Thoracic aorta (tissue), 2 donors: ENCODE data around the gene ARHGEF5. TPM values are rescaled to one million over a fixed set of nuclear protein-coding genes. Genes with fewer than 3 reads are reported as not detected.

Source experiments
- ATAC-seq: fragments of 150-250 bp; one replicate; pipeline ENCODE4 v1.8.0; 2017; ENCODE audit warnings: low read depth; ENCODE audit not compliant: insufficient number of reproducible peaks, low FRiP score
- DNase-seq: peaks from one replicate; pipeline ENCODE4 v3.0.0-alpha.2; 2020; ENCODE audit warnings: low spot score
- H3K27ac ChIP-seq, 2 donors: fragments of 200-600 bp; sonication (generic); 1 replicate in 1 of 2; 2 replicates in 1 of 2; pipeline ENCODE4 v1.5.1; 2016; ENCODE audit warnings: mild to moderate bottlenecking in 2 of 2, moderate library complexity in 2 of 2
- H3K27me3 ChIP-seq: fragments of 200-600 bp; sonication (generic); replicated peaks from 2 replicates; pipeline ENCODE4 v1.6.0; 2016; ENCODE audit warnings: mild to moderate bottlenecking; ENCODE audit not compliant: insufficient read depth
- H3K36me3 ChIP-seq: fragments of 200-600 bp; sonication (generic); one replicate; pipeline ENCODE4 v1.5.1; 2016
- H3K4me1 ChIP-seq, 2 donors: fragments of 200-600 bp; sonication (generic); 1 replicate in 1 of 2; 2 replicates in 1 of 2; pipeline versions ENCODE4 v1.5.1 to v1.6.0; 2016; ENCODE audit warnings: low read depth in 2 of 2, mild to moderate bottlenecking in 1 of 2; ENCODE audit not compliant: control insufficient read depth in 1 of 2
- H3K4me3 ChIP-seq: fragments of 200-600 bp; sonication (generic); 2 replicates; pipeline ENCODE4 v1.5.1; 2016; ENCODE audit warnings: mild to moderate bottlenecking
- H3K9me3 ChIP-seq: fragments of 200-600 bp; sonication (generic); 2 replicates; pipeline ENCODE4 v1.5.1; 2016
- CTCF ChIP-seq: fragments of 200-600 bp; sonication (generic); IDR thresholded peaks from one replicate; pipeline ENCODE4 v1.5.1; 2019; ENCODE audit warnings: antibody characterized with exemption
- total RNA-seq, 2 donors: library from RNA; depleted of rRNA; stranded (reverse); fragments of >200 nt; gene quantifications; one replicate each; pipeline versions ENCODE4 v1.1.0 to v1.2.3, GENCODE V29; 2016

ARHGEF5 gene
- total RNA-seq, 2 donors from 2014 or later: 6.8 to 10.4 TPM

GRCh38 chr7:144404946-144405345 is 49.7 kb downstream of the ARHGEF5 start:
- ATAC-seq: no peak

GRCh38 chr7:144407266-144407931 is 52.2 kb downstream of the ARHGEF5 start:
- no peak for TF ChIP-seq CTCF
- Histone ChIP-seq H3K27me3 (no peaks in the 10 kb centered on the region), H3K4me1 (no peaks in the 10 kb centered on the region), H3K27ac (no peak overlapping the region), H3K9me3 (no peaks in the 10 kb centered on the region), H3K36me3 (no peaks in the 10 kb centered on the region), H3K4me3 (no peak overlapping the region)
- no peak for ATAC-seq
- no peak for DNase-seq

More at GRCh38 chr7:144404946-144405345, 49.7 kb downstream of the ARHGEF5 start:
- Histone ChIP-seq H3K4me1 (no peaks in the 10 kb centered on the region), H3K36me3 (no peaks in the 10 kb centered on the region), H3K27me3 (no peaks in the 10 kb centered on the region), H3K27ac (no peak overlapping the region), H3K9me3 (no peaks in the 10 kb centered on the region), H3K4me3 (no peak overlapping the region)
- no peak for TF ChIP-seq CTCF
- DNase-seq: no peak

- DNase-seq (no peak), ATAC-seq (no peak)
- no peak for TF ChIP-seq CTCF
- Histone ChIP-seq H3K4me1 (no peaks in the 10 kb centered on the region), H3K27me3 (no peaks in the 10 kb centered on the region), H3K9me3 (no peaks in the 10 kb centered on the region), H3K27ac (no peak overlapping the region), H3K4me3 (no peak overlapping the region), H3K36me3 (no peaks in the 10 kb centered on the region)
These were observed 52.9 kb downstream of the ARHGEF5 start for GRCh38 chr7:144408121-144408520.

GRCh38 chr7:144410441-144410840 is 55.2 kb downstream of the ARHGEF5 start:
- Histone ChIP-seq H3K9me3 (no peaks in the 10 kb centered on the region), H3K4me1 (no peaks in the 10 kb centered on the region), H3K4me3 (no peak overlapping the region), H3K27me3 (no peaks in the 10 kb centered on the region), H3K36me3 (no peaks in the 10 kb centered on the region), H3K27ac (no peak overlapping the region)
- no peak for TF ChIP-seq CTCF
- ATAC-seq (no peak), DNase-seq (no peak)

- DNase-seq: no peak
- Histone ChIP-seq H3K27me3 (no peaks in the 10 kb centered on the region), H3K27ac (no peak overlapping the region), H3K4me3 (no peak overlapping the region), H3K9me3 (no peaks in the 10 kb centered on the region), H3K36me3 (no peaks in the 10 kb centered on the region), H3K4me1 (no peaks in the 10 kb centered on the region)
- no peak for ATAC-seq
- no peak for TF ChIP-seq CTCF
These were observed 59.6 kb downstream of the ARHGEF5 start for GRCh38 chr7:144414815-144415214.
